D721Med (cell line): Measurements from ENCODE around the gene PANK2.

ENCODE experiments used
- DNase-seq: peaks from one replicate; pipeline ENCODE4 v3.0.0; 2011; ENCODE audit warnings: low spot score; ENCODE audit not compliant: insufficient read length
- FAIRE-seq: peaks from 2 replicates; lab custom pipeline; 2011; peaks lifted over from hg19 to GRCh38; lab: Jason Lieb, UNC
- CTCF ChIP-seq: IDR thresholded peaks from 2 replicates; pipeline ENCODE4 v1.5.1; 2012; ENCODE audit warnings: mild to moderate bottlenecking, control low read depth; ENCODE audit not compliant: insufficient read depth; ENCODE audit errors: missing control alignments

The PANK2 gene

GRCh38 chr20:3869839-3870634 lies 19.1 kb upstream of the PANK2 start:
- no peak for FAIRE-seq
- no peak for TF ChIP-seq CTCF
- no peak for DNase-seq

- FAIRE-seq: no peak
- peak; percentile 37 for DNase-seq
- no peak for TF ChIP-seq CTCF
These were observed 17.5 kb upstream of the PANK2 start for GRCh38 chr20:3871550-3872265.

GRCh38 chr20:3873507-3873906 lies 15.7 kb upstream of the PANK2 start:
- no peak for TF ChIP-seq CTCF
- no peak for FAIRE-seq
- DNase-seq: no peak

- no peak for TF ChIP-seq CTCF
- FAIRE-seq (no peak), DNase-seq (no peak)
These were observed 14.9 kb upstream of the PANK2 start for GRCh38 chr20:3874194-3874844.

- DNase-seq: no peak
- no peak for FAIRE-seq
- TF ChIP-seq CTCF: no peak
These were observed 13.7 kb upstream of the PANK2 start for GRCh38 chr20:3875378-3875974.

- no peak for TF ChIP-seq CTCF
- DNase-seq (no peak), FAIRE-seq (no peak)
These were observed 13.2 kb upstream of the PANK2 start for GRCh38 chr20:3876000-3876399.
